GM19372 (cell line): ENCODE measurements around the gene GALNT13.

ENCODE experiments used
- ATAC-seq: cut with Tn5 transposase; IDR thresholded peaks from one replicate; pipeline ENCODE4 v1.9.1; 2021; ENCODE audit warnings: mild to moderate bottlenecking, low read depth, moderate library complexity; ENCODE audit not compliant: unreplicated experiment

GALNT13 gene

GRCh38 chr2:154097833-154098398, 226.2 kb downstream of the GALNT13 start:
- ATAC-seq, result no peak

DNA sequence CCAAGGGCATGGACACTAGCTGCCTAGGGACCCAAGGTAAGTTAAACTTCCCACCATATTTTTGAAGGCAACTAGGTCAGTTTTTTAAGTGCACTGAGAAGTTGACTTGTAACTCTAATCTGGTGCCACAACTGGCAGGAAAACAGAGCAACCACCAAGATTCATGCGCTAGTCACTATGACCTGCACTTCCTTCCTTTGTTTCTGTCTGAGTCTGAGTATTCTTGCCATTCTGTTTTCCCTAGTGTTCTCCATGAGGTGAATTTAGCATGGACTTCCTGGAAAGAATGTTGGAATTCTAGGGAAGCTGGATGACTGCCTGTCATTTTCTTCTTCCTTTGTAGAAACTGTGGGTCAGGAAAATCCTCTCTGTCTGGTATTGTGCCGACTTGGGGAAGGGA, 249.0 kb downstream of the GALNT13 start:
- no peak for ATAC-seq

DNA sequence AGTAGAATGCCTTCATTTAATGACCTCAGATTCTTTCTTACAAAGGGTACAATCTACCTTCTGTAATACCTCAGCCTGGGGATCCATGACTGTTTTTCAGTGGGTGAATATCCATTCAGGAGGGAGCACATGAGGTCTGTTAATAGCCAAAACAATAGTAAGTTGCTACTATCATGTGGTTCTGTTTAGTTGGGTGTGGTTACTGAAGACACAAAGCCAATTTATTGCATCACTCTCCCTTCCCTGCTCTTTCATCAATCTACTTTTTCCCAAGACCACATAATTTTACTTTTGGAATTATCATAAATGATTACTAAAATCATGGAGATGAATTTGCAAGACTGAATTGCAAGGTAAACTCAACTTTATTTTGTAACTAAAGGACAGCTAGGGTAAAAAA, 254.2 kb downstream of the GALNT13 start:
- no peak for ATAC-seq

DNA sequence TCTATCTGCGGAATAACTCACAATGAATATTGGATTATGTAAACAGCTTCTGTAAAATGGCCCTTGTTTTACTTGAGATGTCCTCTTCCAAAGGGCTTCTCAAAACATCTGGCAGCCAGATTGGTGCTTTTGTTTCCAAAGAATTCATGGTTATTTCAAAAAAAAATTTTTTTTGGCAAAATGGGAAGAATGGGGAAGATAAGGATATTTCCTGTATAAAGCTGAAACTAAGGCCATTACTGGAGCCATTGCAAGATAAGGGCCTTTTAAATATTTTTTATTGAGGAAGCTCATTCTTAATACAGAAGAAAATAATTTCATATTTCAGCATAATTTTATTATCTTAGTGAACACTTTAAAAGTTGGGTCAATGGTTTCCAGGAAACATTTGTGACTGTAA, 259.1 kb downstream of the GALNT13 start:
- ATAC-seq, result no peak

DNA sequence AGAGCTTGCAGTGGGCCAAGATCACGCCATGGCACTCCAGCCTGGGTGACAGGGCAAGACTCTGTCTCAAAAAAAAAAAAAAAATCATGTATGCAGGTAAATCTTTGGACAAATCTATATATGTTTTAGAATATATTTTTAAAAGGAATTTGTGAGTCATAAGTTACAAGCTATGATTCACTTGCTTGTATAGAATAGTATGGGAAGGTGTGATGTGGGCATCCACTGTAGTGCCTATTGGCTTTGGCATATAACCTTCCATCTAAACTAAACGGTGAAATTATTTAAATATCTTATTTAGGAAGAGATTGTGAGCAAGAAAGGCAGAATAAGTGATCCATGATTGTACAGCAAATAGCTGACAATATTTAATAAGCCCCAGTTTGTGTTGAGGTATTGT, 261.1 kb downstream of the GALNT13 start:
- no peak for ATAC-seq

GRCh38 chr2:154133823-154134222, 262.1 kb downstream of the GALNT13 start:
- ATAC-seq, result no peak

DNA sequence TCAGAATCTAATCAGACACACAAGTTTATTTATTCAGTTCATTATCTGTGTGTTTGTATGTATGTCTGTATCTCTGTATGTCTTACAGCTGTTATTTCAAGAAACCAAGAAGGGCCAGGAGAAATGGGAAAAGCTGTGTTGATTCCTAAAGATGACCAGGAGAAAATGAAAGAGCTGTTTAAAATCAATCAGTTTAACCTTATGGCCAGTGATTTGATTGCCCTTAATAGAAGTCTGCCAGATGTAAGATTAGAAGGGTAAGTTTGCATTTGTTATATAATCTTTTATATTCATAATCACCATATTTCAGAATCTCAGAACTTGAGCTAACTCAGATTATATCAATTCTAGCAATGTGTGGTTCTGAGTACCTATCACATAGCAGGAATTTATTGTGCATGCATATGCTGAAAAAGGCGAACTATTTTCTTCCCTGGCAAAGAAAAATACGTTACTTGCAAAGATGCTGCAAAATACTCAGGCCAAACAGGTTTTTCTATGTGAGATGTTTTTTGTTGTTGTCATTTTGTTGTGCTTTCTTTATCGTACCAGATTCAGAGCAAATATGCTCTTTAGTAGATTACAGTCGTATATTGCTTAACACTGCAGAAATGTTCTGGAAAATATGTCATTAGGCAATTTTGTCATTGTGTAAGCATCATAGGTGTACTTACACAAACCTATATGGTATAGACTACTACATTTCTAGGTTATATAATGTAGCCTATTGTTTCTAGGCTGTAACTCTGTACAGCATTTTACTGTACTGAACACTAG, 268.7 kb downstream of the GALNT13 start:
- no peak for ATAC-seq

- no peak for ATAC-seq
Observed at GRCh38 chr2:154142480-154142879, 270.8 kb downstream of the GALNT13 start.

DNA sequence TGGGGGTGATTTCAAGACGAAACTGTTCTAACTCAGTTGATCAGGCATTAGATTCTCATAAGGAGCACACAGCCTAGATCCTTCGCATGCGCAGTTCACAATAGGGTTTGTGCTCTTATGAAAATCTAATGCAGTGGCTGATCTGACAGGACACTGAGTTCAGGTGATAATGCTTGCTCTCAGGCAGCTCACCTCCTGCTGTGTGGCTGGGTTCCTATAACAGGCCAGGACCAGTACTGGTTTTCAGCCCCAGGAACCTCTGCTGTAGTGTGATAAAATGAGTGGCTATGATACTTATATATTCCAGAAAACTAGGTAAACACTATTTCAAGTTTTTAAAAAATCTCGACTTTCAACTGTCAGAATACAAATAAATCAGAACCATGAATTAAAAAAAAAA, 271.4 kb downstream of the GALNT13 start:
- ATAC-seq, result no peak

- ATAC-seq, result no peak
Observed at GRCh38 chr2:154158101-154158500, 286.4 kb downstream of the GALNT13 start.

GRCh38 chr2:154161286-154161685, 289.6 kb downstream of the GALNT13 start:
- no peak for ATAC-seq

- ATAC-seq, result no peak
Observed at GRCh38 chr2:154170400-154170799, 298.7 kb downstream of the GALNT13 start.

DNA sequence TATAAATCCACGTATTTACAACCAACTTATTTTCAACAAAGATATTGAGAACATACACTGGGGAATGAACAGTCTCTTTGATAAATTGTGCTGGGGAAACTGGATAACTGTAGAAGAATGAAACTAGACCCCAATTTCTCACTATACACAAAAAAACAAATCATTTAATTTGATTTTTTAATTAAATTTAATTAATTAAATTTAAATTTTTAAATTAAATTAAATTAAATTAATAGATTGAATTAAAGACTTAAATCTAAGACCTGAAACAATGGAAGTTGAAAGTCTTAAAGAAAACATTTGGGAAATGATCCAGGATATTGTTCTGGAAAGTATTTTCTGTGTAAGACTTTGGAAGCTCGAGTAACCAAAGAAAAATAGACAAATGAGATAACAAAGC, 301.4 kb downstream of the GALNT13 start:
- no peak for ATAC-seq

DNA sequence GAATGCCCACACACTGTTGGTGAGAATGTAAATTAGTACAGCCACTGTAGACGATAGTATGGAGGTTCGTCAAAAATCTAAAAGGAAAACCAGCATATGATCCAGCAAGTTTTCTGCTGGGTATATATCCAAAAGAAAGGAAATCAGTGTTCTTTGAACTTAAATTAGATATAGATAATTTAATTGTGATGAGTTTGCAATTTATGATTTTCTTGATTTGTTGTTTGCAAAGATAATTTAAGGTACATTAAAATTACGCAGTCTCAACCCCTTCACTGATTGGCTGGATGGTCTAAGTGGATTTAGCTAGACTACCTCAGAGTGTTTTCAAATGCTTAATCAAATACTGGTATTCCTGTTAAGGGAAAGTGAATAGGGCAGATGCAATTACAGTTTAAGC, 302.2 kb downstream of the GALNT13 start:
- no peak for ATAC-seq

- ATAC-seq, result no peak
Observed at GRCh38 chr2:154182008-154182407, 310.3 kb downstream of the GALNT13 start.

GRCh38 chr2:154187948-154188347, 316.2 kb downstream of the GALNT13 start:
- no peak for ATAC-seq

GRCh38 chr2:154189953-154190352, 318.2 kb downstream of the GALNT13 start:
- no peak for ATAC-seq

DNA sequence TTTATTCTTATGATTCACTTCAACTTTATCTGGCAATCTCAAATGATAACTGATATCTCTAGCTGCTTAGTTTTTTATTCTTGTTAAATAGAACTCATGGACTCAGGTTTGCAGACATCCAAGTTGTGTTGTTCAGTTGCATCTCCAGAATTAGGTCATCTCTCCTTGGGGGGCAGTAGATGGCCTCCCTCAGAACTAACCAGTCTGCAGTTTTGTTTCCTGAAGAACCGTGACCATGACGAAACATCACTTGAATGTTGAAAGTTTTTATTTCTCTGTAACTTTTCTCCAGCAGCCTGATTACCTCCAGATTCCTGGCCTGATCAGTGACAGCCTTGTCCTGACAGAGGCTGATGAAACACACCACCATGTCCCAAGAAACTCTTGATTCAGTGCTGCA, 321.5 kb downstream of the GALNT13 start:
- no peak for ATAC-seq

DNA sequence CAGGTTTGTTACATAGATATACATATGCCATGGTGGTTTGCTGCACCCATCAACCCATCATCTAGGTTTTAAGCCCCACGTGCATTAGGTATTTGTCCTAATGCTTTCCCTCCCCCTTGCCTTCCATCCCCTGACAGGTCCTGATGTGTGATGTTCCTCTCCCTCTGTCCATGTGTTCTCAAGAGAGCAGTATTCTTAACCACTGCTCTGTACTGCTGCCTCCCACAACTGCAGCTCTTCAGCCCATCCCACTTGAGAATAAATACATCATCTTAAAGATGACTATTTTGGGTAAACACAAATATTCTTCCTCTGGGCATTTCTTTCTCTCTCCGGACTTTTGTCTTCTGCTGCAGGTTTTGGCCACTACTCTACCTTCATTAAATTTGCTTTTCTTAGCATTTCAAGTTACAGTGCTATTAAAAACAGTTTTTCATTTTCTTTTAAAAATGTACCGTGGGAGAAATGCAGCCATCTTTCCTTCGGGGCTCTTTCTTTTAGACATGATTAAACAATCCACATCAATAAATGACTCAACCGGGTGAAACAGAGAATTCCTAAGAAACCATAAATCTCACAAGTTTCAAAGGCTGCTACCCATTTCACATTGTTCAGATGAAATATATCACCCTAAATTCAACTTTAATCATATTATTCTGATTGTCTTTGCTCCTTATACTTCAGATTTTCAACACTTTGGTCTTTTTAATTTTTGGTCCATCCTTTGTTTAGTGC, 323.4 kb downstream of the GALNT13 start:
- no peak for ATAC-seq

GRCh38 chr2:154195644-154196195, 324.0 kb downstream of the GALNT13 start:
- ATAC-seq, result no peak

GRCh38 chr2:154198866-154199265, 327.1 kb downstream of the GALNT13 start:
- ATAC-seq, result no peak
